Activated naive CD8-positive, alpha-beta T cell treated with anti-CD3 and anti-CD28 coated beads, Interleukin-2, amount 10 ng/mL, durations not matched to agents 7 days and 5 days (primary cell): Measurements from ENCODE around the gene NHERF2. TPM values are rescaled to one million over a fixed set of nuclear protein-coding genes. Genes with fewer than 3 reads are reported as not detected.
A peak's percentile ranks its signal among the peaks of the same experiment; 100 is the strongest.

ENCODE experiments used
- ATAC-seq: fragments of 150-1000 bp; cut with Tn5 transposase; one replicate; pipeline ENCODE4 v1.10.0; 2021; ENCODE audit warnings: low read depth, moderate library complexity
- POLR2A ChIA-PET: fragments of 350-600 bp; sonication (Branson Sonifier 250); formaldehyde crosslinking; loops from one replicate; lab custom pipeline; 2021; ENCODE audit warnings: antibody characterized with exemption; lab: Charles Lee
- DNase-seq: peaks from one replicate; pipeline ENCODE4 v3.0.0; 2021
- H3K27ac Mint-ChIP-seq: one replicate; pipeline ENCODE4 v1.8.0; 2022; ENCODE audit warnings: mild to moderate bottlenecking, mixed read lengths
- H3K27me3 Mint-ChIP-seq: one replicate; pipeline ENCODE4 v1.8.0; 2022; ENCODE audit warnings: mild to moderate bottlenecking, moderate library complexity, mixed read lengths
- H3K36me3 Mint-ChIP-seq: one replicate; pipeline ENCODE4 v1.8.0; 2021; ENCODE audit warnings: mild to moderate bottlenecking, mixed read lengths
- H3K4me1 Mint-ChIP-seq: one replicate; pipeline ENCODE4 v1.8.0; 2021; ENCODE audit warnings: mixed read lengths
- H3K4me3 Mint-ChIP-seq: one replicate; pipeline ENCODE4 v1.8.0; 2022; ENCODE audit warnings: mild to moderate bottlenecking, moderate library complexity, mixed read lengths
- H3K9me3 Mint-ChIP-seq: one replicate; pipeline ENCODE4 v1.8.0; 2021; ENCODE audit warnings: mixed read lengths
- total RNA-seq, 2 experiments: library from RNA; stranded (reverse); gene quantifications; one replicate each; pipeline ENCODE4 v1.2.3, GENCODE V29; 2021

The NHERF2 gene
- total RNA-seq, 2 experiments from 2014 or later, result 4.2 to 4.3 TPM

- DNase-seq (no peak), ATAC-seq (no peak)
- POLR2A ChIA-PET, result interaction anchor here (0.8 kb wide), 1 partner anchor 98 kb away, joined by 3 read pairs; the partner anchor contains the start of gene TRAF7
- H3K9me3 Mint-ChIP-seq, result no peaks in the 10 kb centered on the region
- no peaks in the 10 kb centered on the region for H3K36me3 Mint-ChIP-seq
- no peak overlapping the region for H3K4me3 Mint-ChIP-seq
- no peaks in the 10 kb centered on the region for H3K4me1 Mint-ChIP-seq
- no peaks in the 10 kb centered on the region for H3K27me3 Mint-ChIP-seq
- no peak overlapping the region for H3K27ac Mint-ChIP-seq
Measured at GRCh38 chr16:2057438-2057837, 30.7 kb downstream of the NHERF2 start.

DNA sequence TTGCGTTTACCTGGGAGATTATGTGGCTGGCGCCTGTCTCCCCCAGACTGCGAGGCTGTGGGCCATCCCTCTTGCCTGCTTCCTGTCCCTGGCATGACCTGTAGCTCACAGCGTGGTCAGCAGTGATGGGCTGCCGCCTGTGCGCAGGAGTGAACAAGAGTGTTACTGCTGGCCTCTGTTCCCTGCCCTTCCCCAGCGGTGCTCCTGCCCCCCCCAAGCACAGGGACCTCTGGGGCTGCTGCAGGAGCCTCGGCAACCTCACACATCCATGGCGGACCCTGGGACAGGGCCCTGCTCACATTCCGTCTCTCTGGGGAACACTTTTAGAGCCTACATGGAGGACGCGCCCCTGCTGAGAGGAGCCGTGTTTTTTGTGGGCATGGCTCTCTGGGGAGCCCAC lies 31.7 kb downstream of the NHERF2 start:
- DNase-seq (no peak), ATAC-seq (no peak)
- H3K27me3 Mint-ChIP-seq, result no peaks in the 10 kb centered on the region
- no peaks in the 10 kb centered on the region for H3K36me3 Mint-ChIP-seq
- POLR2A ChIA-PET, result no interaction called here
- no peaks in the 10 kb centered on the region for H3K4me1 Mint-ChIP-seq
- H3K4me3 Mint-ChIP-seq, result no peak overlapping the region
- H3K9me3 Mint-ChIP-seq, result no peaks in the 10 kb centered on the region
- H3K27ac Mint-ChIP-seq, result peak overlapping the region; percentile 10

DNA sequence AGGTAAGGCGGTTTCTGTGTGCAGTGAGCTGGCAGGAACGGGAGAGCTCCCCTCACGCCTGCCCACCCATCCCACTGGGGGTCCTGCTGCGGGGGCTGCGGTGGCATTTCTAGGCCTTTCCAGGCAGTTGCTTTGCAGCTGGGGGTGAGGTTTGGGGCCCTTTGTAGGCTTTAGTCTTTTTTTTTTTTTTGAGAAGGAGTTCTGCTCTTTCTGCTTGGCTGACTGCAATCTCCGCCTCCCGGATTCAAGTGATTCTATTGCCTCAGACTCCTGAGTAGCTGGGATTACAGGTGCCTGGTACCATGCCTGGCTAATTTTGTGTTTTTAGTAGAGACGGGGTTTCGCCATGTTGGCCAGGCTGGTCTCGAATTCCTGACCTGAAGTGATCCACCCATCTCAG lies 32.2 kb downstream of the NHERF2 start:
- POLR2A ChIA-PET, result no interaction called here
- Mint-ChIP-seq H3K36me3 (no peaks in the 10 kb centered on the region), H3K9me3 (no peaks in the 10 kb centered on the region), H3K27ac (no peak overlapping the region), H3K4me3 (no peak overlapping the region), H3K27me3 (no peaks in the 10 kb centered on the region), H3K4me1 (no peaks in the 10 kb centered on the region)
- no peak for ATAC-seq
- no peak for DNase-seq

DNA sequence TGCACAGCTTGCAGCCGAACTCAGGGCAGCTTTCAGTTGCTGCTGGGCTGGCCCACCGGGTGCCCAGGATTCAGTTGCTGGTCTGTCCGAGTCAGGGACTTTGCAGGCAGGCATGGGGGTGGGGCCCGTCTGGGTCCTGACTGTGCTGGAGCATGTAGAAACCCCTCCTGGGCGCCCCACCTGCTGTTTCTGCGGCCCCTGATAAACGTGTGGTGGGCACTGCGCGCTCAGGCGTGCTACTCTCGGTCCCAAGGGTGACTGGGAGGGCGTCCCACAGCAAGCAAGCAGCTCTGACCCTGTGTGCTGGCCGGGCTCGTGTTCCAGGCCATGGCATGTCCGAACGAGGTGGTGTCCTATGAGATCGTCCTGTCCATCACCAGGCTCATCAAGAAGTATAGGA lies 33.6 kb downstream of the NHERF2 start:
- ATAC-seq, result no peak
- Mint-ChIP-seq H3K36me3 (no peaks in the 10 kb centered on the region), H3K27me3 (no peaks in the 10 kb centered on the region), H3K4me1 (no peaks in the 10 kb centered on the region), H3K27ac (no peak overlapping the region), H3K9me3 (no peaks in the 10 kb centered on the region), H3K4me3 (no peak overlapping the region)
- no peak for DNase-seq
- POLR2A ChIA-PET, result no interaction called here

- ATAC-seq (no peak), DNase-seq (no peak)
- Mint-ChIP-seq H3K36me3 (peaks cover 3% of the 10 kb centered on the region), H3K27ac (no peak overlapping the region), H3K27me3 (no peaks in the 10 kb centered on the region), H3K9me3 (no peaks in the 10 kb centered on the region), H3K4me3 (no peak overlapping the region), H3K4me1 (no peaks in the 10 kb centered on the region)
- POLR2A ChIA-PET, result no interaction called here
Measured at GRCh38 chr16:2061023-2061422, 34.3 kb downstream of the NHERF2 start.

DNA sequence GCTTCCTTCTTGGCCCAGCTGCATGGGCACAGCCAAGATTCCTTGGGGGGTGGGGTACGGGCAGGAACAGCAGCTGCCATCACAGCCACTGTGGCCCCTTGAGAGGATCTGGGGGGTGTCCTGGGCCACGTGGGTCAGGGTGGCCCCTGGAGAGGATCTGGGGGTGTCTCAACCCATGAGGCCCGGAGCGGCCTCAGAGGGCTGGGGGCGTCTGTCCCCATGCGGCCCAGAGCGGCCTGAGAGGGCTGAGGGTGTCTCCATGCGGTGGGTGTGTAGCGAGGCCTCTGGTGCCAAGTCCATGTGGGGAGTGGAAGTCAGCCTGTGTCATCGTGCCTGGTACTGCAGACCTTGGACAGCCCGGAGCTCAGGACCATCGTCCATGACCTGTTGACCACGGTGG lies 34.8 kb downstream of the NHERF2 start:
- H3K27ac Mint-ChIP-seq, result no peak overlapping the region
- H3K36me3 Mint-ChIP-seq, result peaks cover 6% of the 10 kb centered on the region
- no peak for DNase-seq
- no peaks in the 10 kb centered on the region for H3K27me3 Mint-ChIP-seq
- H3K4me1 Mint-ChIP-seq, result no peaks in the 10 kb centered on the region
- POLR2A ChIA-PET, result no interaction called here
- no peaks in the 10 kb centered on the region for H3K9me3 Mint-ChIP-seq
- H3K4me3 Mint-ChIP-seq, result no peak overlapping the region
- no peak for ATAC-seq

GRCh38 chr16:2062801-2063200 lies 36.1 kb downstream of the NHERF2 start:
- POLR2A ChIA-PET, result no interaction called here
- ATAC-seq (no peak), DNase-seq (no peak)
- no peak overlapping the region for H3K4me3 Mint-ChIP-seq
- H3K4me1 Mint-ChIP-seq, result no peaks in the 10 kb centered on the region
- no peaks in the 10 kb centered on the region for H3K9me3 Mint-ChIP-seq
- H3K27me3 Mint-ChIP-seq, result no peaks in the 10 kb centered on the region
- peaks cover 9% of the 10 kb centered on the region for H3K36me3 Mint-ChIP-seq
- no peak overlapping the region for H3K27ac Mint-ChIP-seq

- POLR2A ChIA-PET, result no interaction called here
- H3K27ac Mint-ChIP-seq, result no peak overlapping the region
- no peaks in the 10 kb centered on the region for H3K9me3 Mint-ChIP-seq
- no peaks in the 10 kb centered on the region for H3K4me1 Mint-ChIP-seq
- DNase-seq (no peak), ATAC-seq (no peak)
- no peak overlapping the region for H3K4me3 Mint-ChIP-seq
- peaks cover 10% of the 10 kb centered on the region for H3K36me3 Mint-ChIP-seq
- H3K27me3 Mint-ChIP-seq, result no peaks in the 10 kb centered on the region
Measured at GRCh38 chr16:2063861-2064260, 37.2 kb downstream of the NHERF2 start.

DNA sequence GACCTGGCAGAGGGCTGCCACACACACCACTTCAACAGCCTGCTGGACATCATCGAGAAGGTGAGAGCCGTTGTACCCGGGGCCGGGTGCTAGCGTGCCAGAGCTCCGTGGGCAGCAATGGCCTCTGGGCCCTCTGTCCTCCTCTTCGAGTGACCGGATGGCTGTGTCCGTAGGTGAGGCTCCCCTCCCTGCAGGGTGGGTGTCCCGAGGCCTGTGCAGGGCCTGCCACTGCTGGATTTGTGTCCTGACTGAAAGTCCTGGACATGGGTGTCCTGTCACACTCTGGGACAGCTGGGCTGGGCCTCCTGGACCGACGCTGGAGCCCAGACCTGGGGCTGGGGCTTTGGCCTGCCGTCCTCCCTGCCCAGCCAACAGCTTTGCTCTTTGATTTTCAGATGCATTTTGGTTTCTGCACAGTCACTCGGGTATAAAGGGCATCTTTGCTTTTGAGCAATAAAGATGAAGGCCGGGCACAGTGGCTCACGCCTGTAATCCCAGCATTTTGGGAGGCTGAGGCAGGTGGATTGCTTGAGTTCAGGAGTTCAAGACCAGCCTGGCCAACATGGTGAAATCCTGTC lies 37.8 kb downstream of the NHERF2 start:
- ATAC-seq (no peak), DNase-seq (no peak)
- no peaks in the 10 kb centered on the region for H3K27me3 Mint-ChIP-seq
- no peaks in the 10 kb centered on the region for H3K9me3 Mint-ChIP-seq
- no peaks in the 10 kb centered on the region for H3K4me1 Mint-ChIP-seq
- POLR2A ChIA-PET, result no interaction called here
- H3K36me3 Mint-ChIP-seq, result peaks cover 10% of the 10 kb centered on the region
- no peak overlapping the region for H3K4me3 Mint-ChIP-seq
- no peak overlapping the region for H3K27ac Mint-ChIP-seq

DNA sequence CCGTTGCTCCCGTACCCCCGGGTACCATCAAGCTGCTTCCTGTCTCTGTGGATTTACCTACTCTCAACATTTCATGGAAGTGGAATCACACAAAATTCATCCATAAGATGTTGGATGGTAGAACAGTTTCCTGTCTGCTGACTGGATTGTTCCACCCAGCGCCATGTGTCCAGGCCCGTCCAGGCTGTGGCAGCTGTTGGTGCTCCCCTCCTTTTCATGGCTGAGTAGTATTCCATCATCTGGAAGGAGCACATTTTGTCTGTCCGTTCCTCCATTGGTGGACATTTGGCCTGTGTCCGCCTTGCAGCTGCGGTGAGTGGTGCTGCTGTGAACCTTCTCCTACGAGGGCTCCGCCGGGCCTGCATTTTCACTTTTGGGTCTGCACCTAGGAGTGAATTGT lies 39.4 kb downstream of the NHERF2 start:
- DNase-seq, result no peak
- Mint-ChIP-seq H3K9me3 (no peaks in the 10 kb centered on the region), H3K27me3 (no peaks in the 10 kb centered on the region), H3K4me1 (no peaks in the 10 kb centered on the region), H3K4me3 (no peak overlapping the region), H3K36me3 (peaks cover 10% of the 10 kb centered on the region), H3K27ac (no peak overlapping the region)
- ATAC-seq, result no peak
- POLR2A ChIA-PET, result no interaction called here

DNA sequence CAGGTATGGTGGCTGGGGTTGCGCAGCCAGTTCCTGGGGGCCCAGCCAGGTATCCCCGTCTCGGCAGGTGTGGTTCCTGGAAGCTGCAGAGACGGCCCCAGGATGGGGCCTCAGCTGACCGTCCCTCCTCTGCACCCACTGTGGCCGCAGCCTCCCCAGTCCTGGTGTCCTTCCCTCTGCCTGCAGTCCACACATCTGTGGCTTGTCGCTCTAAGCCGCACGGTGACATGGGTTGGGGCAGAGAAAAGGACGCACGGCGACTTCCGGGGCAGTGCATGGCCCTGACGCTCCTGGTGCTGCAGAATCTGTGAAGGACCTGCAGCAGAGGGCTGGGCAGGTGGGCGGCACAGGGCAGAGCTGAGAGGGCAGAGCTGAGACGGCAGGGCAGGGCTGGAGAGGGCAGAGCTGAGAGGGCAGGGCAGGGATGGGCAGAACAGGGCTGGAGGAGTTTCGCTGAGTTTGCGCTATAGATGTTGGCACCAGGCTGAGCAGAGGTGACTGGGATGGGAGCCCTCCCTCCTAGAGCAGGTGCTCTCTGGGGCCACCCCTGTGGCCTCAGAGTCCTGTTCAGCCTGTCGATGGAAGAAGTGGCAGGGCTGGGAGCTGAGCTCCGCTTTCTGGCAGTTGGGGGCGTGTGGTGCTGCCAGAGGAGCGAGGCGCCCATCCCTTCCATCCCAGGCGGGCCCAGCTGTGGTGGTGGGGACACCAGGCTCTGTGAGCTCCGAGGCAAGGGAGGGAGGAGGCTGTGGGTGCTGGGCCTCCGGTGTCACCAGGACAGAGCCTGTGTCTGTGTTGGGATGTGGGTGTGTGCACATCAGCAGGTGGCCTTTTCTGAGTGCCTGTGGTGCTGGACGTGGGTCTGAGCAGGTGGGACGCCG lies 44.1 kb downstream of the NHERF2 start:
- Mint-ChIP-seq H3K27ac (no peak overlapping the region), H3K27me3 (no peaks in the 10 kb centered on the region), H3K36me3 (peaks cover 11% of the 10 kb centered on the region), H3K4me3 (no peak overlapping the region), H3K9me3 (no peaks in the 10 kb centered on the region), H3K4me1 (no peaks in the 10 kb centered on the region)
- POLR2A ChIA-PET, result no interaction called here
- ATAC-seq (no peak), DNase-seq (no peak)

DNA sequence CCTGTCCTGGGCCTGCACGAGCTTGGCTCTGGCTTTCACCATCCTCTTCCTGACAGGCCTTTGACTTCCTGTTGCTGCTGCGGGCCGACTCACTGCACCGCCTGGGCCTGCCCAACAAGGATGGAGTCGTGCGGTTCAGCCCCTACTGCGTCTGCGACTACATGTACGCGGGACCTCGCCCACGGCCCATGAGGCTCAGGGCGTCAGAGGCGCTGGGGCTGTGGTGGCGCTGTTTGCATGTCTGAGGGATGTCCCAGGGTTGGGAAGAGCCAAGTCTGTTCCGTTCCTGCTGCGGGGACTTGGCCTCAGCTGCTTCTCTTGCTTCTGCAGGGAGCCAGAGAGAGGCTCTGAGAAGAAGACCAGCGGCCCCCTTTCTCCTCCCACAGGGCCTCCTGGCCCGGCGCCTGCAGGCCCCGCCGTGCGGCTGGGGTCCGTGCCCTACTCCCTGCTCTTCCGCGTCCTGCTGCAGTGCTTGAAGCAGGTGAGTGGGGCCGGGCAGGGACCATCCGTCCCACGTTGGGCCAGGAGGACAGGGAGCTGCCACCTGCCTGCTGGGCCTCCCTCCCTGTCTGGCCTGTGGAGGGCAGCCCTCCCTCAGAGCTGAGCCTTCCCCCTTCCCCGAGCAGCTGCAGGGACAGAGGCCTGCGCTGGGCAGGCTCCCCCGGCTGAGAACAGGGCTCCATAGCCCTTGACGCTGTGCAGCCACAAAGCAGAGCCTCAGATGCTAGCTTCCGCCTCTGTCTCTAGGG lies 44.9 kb downstream of the NHERF2 start:
- Mint-ChIP-seq H3K4me1 (no peaks in the 10 kb centered on the region), H3K4me3 (no peak overlapping the region), H3K27ac (no peak overlapping the region), H3K27me3 (no peaks in the 10 kb centered on the region), H3K9me3 (no peaks in the 10 kb centered on the region), H3K36me3 (peaks cover 5% of the 10 kb centered on the region)
- DNase-seq, result no peak
- POLR2A ChIA-PET, result no interaction called here
- peak; percentile 30 for ATAC-seq

DNA sequence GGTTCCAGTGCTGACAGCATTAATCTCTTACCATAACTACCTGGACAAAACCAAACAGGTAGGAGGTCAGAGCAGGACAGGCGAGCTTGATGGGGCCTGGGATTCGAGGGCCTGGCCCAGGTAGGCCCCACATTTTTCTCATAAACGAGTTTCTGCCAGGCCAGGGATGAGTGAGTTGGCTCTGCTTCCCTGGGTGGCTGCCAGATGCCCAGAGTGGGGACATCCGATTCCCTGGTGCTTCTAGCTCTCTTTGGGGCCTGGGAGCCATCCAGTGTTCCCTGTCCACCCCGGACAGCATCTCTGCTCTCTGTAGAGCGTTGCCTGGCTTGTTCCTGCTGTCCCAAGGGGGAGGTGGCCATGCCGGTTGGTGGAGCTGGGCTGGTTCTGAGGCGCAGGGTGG lies 46.2 kb downstream of the NHERF2 start:
- Mint-ChIP-seq H3K36me3 (peaks cover 1% of the 10 kb centered on the region), H3K4me3 (no peak overlapping the region), H3K27ac (no peak overlapping the region), H3K9me3 (no peaks in the 10 kb centered on the region), H3K27me3 (no peaks in the 10 kb centered on the region), H3K4me1 (no peaks in the 10 kb centered on the region)
- no peak for DNase-seq
- ATAC-seq, result no peak
- POLR2A ChIA-PET, result no interaction called here

GRCh38 chr16:2074071-2074470 lies 47.4 kb downstream of the NHERF2 start:
- POLR2A ChIA-PET, result no interaction called here
- H3K27ac Mint-ChIP-seq, result no peak overlapping the region

More at GRCh38 chr16:2074071-2074470, 47.4 kb downstream of the NHERF2 start:
- Mint-ChIP-seq H3K36me3 (peaks cover 1% of the 10 kb centered on the region), H3K4me1 (no peaks in the 10 kb centered on the region), H3K27me3 (no peaks in the 10 kb centered on the region), H3K9me3 (no peaks in the 10 kb centered on the region), H3K4me3 (no peak overlapping the region)
- DNase-seq, result no peak
- no peak for ATAC-seq
